Activated T-helper 1 cell treated with anti-CD3 and anti-CD28 coated beads, Interleukin-12 subunit alpha, Interleukin-12 subunit beta, Interleukin-2, Interleukin-4 antibody, amounts not matched to agents 30 ng/mL and 10 ng/mL and 1 ng/mL, durations not matched to agents 14 hours and 24 hours and 36 hours (primary cell): ENCODE results near the gene GGACT. TPM values are rescaled to one million over a fixed set of nuclear protein-coding genes. Genes with fewer than 3 reads are reported as not detected.

Source experiments
- DNase-seq: peaks from one replicate; pipeline ENCODE4 v3.0.0; 2021; ENCODE audit warnings: low spot score
- H3K27ac Mint-ChIP-seq: one replicate; pipeline ENCODE4 v1.8.0; 2021; ENCODE audit warnings: mild to moderate bottlenecking, mixed read lengths
- H3K27me3 Mint-ChIP-seq: one replicate; pipeline ENCODE4 v1.8.0; 2022; ENCODE audit warnings: mild to moderate bottlenecking, moderate library complexity, mixed read lengths; ENCODE audit not compliant: insufficient read depth
- H3K36me3 Mint-ChIP-seq: one replicate; pipeline ENCODE4 v1.8.0; 2021; ENCODE audit warnings: low read depth, mixed read lengths
- H3K4me1 Mint-ChIP-seq: one replicate; pipeline ENCODE4 v1.8.0; 2021; ENCODE audit warnings: low read depth, mixed read lengths
- H3K4me3 Mint-ChIP-seq: one replicate; pipeline ENCODE4 v1.8.0; 2021; ENCODE audit warnings: mild to moderate bottlenecking, moderate library complexity, mixed read lengths
- H3K9me3 Mint-ChIP-seq: one replicate; pipeline ENCODE4 v1.8.0; 2021; ENCODE audit warnings: mixed read lengths
- intact Hi-C: fragments of 100-400 bp; cut with micrococcal nuclease; formaldehyde crosslinking; loops from one replicate; pipeline ENCODE4 v1.15.1; 2024
- total RNA-seq: library from RNA; stranded (reverse); gene quantifications from 2 replicates; pipeline ENCODE4 v1.2.3, GENCODE V29; 2022

GGACT gene
- total RNA-seq, 1 donor from 2014 or later, result 7.2 TPM

- intact Hi-C loops, result loop anchor here (5.0 kb wide), 1 partner anchor 377 kb away; no protein-coding TSS in a partner anchor
- Mint-ChIP-seq H3K4me1 (peaks cover 73% of the 10 kb centered on the region), H3K27ac (no peak overlapping the region), H3K27me3 (peaks cover 5% of the 10 kb centered on the region), H3K4me3 (no peak overlapping the region), H3K9me3 (no peaks in the 10 kb centered on the region), H3K36me3 (peaks cover 5% of the 10 kb centered on the region)
- DNase-seq, result no peak
Observed at GRCh38 chr13:100508996-100509395, 79.6 kb downstream of the GGACT start.

GRCh38 chr13:100508455-100508854, 80.1 kb downstream of the GGACT start:
- H3K36me3 Mint-ChIP-seq, result peaks cover 5% of the 10 kb centered on the region
- H3K27me3 Mint-ChIP-seq, result peaks cover 5% of the 10 kb centered on the region
- H3K27ac Mint-ChIP-seq, result no peak overlapping the region
- peaks cover 68% of the 10 kb centered on the region for H3K4me1 Mint-ChIP-seq
- no peaks in the 10 kb centered on the region for H3K9me3 Mint-ChIP-seq
- intact Hi-C loops, result loop anchor here (5.0 kb wide), 1 partner anchor 376 kb away; no protein-coding TSS in a partner anchor
- no peak for DNase-seq
- no peak overlapping the region for H3K4me3 Mint-ChIP-seq

- intact Hi-C loops, result loop anchor here (1.0 to 5.0 kb wide), 8 partner anchors 22 to 850 kb away; no protein-coding TSS in a partner anchor
- peaks cover 3% of the 10 kb centered on the region for H3K27me3 Mint-ChIP-seq
- no peak for DNase-seq
Observed at GRCh38 chr13:100506600-100507422, 81.8 kb downstream of the GGACT start.

GRCh38 chr13:100506154-100506553, 82.4 kb downstream of the GGACT start:
- Mint-ChIP-seq H3K4me3 (peak overlapping the region; percentile 82), H3K4me1 (peaks cover 58% of the 10 kb centered on the region), H3K27me3 (peaks cover 2% of the 10 kb centered on the region), H3K27ac (peak overlapping the region; percentile 87), H3K9me3 (no peaks in the 10 kb centered on the region), H3K36me3 (peaks cover 9% of the 10 kb centered on the region)
- intact Hi-C loops, result loop anchor here (1.0 to 5.0 kb wide), 7 partner anchors 21 to 849 kb away; no protein-coding TSS in a partner anchor
- no peak for DNase-seq

More at GRCh38 chr13:100506600-100507422, 81.8 kb downstream of the GGACT start:
- Mint-ChIP-seq H3K4me1 (peaks cover 63% of the 10 kb centered on the region), H3K27ac (peak overlapping the region; percentile 87), H3K9me3 (no peaks in the 10 kb centered on the region), H3K36me3 (peaks cover 10% of the 10 kb centered on the region), H3K4me3 (peak overlapping the region; percentile 82)

- Mint-ChIP-seq H3K9me3 (no peaks in the 10 kb centered on the region), H3K4me1 (peaks cover 54% of the 10 kb centered on the region), H3K4me3 (no peak overlapping the region), H3K27ac (no peak overlapping the region), H3K36me3 (peaks cover 6% of the 10 kb centered on the region), H3K27me3 (no peaks in the 10 kb centered on the region)
- no peak for DNase-seq
- intact Hi-C loops, result no loop called here
Observed at GRCh38 chr13:100503622-100504021, 85.0 kb downstream of the GGACT start.

GRCh38 chr13:100502446-100502845, 86.1 kb downstream of the GGACT start:
- H3K9me3 Mint-ChIP-seq, result no peaks in the 10 kb centered on the region
- intact Hi-C loops, result no loop called here
- peaks cover 3% of the 10 kb centered on the region for H3K27me3 Mint-ChIP-seq
- H3K4me1 Mint-ChIP-seq, result peaks cover 50% of the 10 kb centered on the region
- DNase-seq, result no peak
- no peak overlapping the region for H3K27ac Mint-ChIP-seq
- no peak overlapping the region for H3K4me3 Mint-ChIP-seq
- peaks cover 10% of the 10 kb centered on the region for H3K36me3 Mint-ChIP-seq

GRCh38 chr13:100497389-100497788, 91.2 kb downstream of the GGACT start:
- Mint-ChIP-seq H3K27me3 (peaks cover 5% of the 10 kb centered on the region), H3K4me1 (peaks cover 20% of the 10 kb centered on the region), H3K36me3 (peaks cover 11% of the 10 kb centered on the region), H3K4me3 (no peak overlapping the region), H3K27ac (no peak overlapping the region), H3K9me3 (no peaks in the 10 kb centered on the region)
- intact Hi-C loops, result no loop called here
- DNase-seq, result no peak

- peaks cover 5% of the 10 kb centered on the region for H3K27me3 Mint-ChIP-seq
- no peaks in the 10 kb centered on the region for H3K9me3 Mint-ChIP-seq
- intact Hi-C loops, result no loop called here
- H3K36me3 Mint-ChIP-seq, result peaks cover 11% of the 10 kb centered on the region
- H3K4me3 Mint-ChIP-seq, result no peak overlapping the region
- H3K4me1 Mint-ChIP-seq, result peaks cover 19% of the 10 kb centered on the region
- H3K27ac Mint-ChIP-seq, result no peak overlapping the region
- no peak for DNase-seq
Observed at GRCh38 chr13:100495455-100495854, 93.1 kb downstream of the GGACT start.

GRCh38 chr13:100493418-100493817, 95.2 kb downstream of the GGACT start:
- H3K27ac Mint-ChIP-seq, result no peak overlapping the region
- no peaks in the 10 kb centered on the region for H3K9me3 Mint-ChIP-seq
- peaks cover 11% of the 10 kb centered on the region for H3K36me3 Mint-ChIP-seq
- H3K4me3 Mint-ChIP-seq, result no peak overlapping the region
- H3K27me3 Mint-ChIP-seq, result peaks cover 5% of the 10 kb centered on the region
- DNase-seq, result no peak
- H3K4me1 Mint-ChIP-seq, result peaks cover 10% of the 10 kb centered on the region
- intact Hi-C loops, result no loop called here

GRCh38 chr13:100491164-100491842, 97.3 kb downstream of the GGACT start:
- H3K4me1 Mint-ChIP-seq, result no peaks in the 10 kb centered on the region
- H3K9me3 Mint-ChIP-seq, result no peaks in the 10 kb centered on the region
- intact Hi-C loops, result no loop called here
- DNase-seq, result no peak
- H3K27me3 Mint-ChIP-seq, result peaks cover 2% of the 10 kb centered on the region
- H3K27ac Mint-ChIP-seq, result no peak overlapping the region
- H3K4me3 Mint-ChIP-seq, result no peak overlapping the region
- H3K36me3 Mint-ChIP-seq, result peaks cover 4% of the 10 kb centered on the region

- H3K9me3 Mint-ChIP-seq, result no peaks in the 10 kb centered on the region
- DNase-seq, result no peak
- no peak overlapping the region for H3K27ac Mint-ChIP-seq
- intact Hi-C loops, result no loop called here
- H3K27me3 Mint-ChIP-seq, result no peaks in the 10 kb centered on the region
- no peak overlapping the region for H3K4me3 Mint-ChIP-seq
- H3K4me1 Mint-ChIP-seq, result peaks cover 2% of the 10 kb centered on the region
- H3K36me3 Mint-ChIP-seq, result no peaks in the 10 kb centered on the region
Observed at GRCh38 chr13:100490692-100491091, 97.9 kb downstream of the GGACT start.

GRCh38 chr13:100485265-100485664, 103.3 kb downstream of the GGACT start:
- no peak for DNase-seq
- Mint-ChIP-seq H3K36me3 (peaks cover 8% of the 10 kb centered on the region), H3K9me3 (no peaks in the 10 kb centered on the region), H3K4me1 (peaks cover 34% of the 10 kb centered on the region), H3K27ac (peak overlapping the region; percentile 56), H3K4me3 (no peak overlapping the region), H3K27me3 (no peaks in the 10 kb centered on the region)
- intact Hi-C loops, result loop anchor here (2.0 kb wide), 1 partner anchor 22 kb away; no protein-coding TSS in a partner anchor

GRCh38 chr13:100484702-100485101, 103.9 kb downstream of the GGACT start:
- Mint-ChIP-seq H3K9me3 (no peaks in the 10 kb centered on the region), H3K27me3 (no peaks in the 10 kb centered on the region), H3K4me3 (peak overlapping the region; percentile 20), H3K4me1 (peaks cover 34% of the 10 kb centered on the region), H3K27ac (peak overlapping the region; percentile 56), H3K36me3 (peaks cover 8% of the 10 kb centered on the region)
- intact Hi-C loops, result loop anchor here (2.0 kb wide), 1 partner anchor 22 kb away; no protein-coding TSS in a partner anchor
- DNase-seq, result no peak
